GM12801 (cell line): ENCODE results near the gene DENND2A.

Experiments used
- TF ChIP-seq, protein P1 (sequence below): IDR thresholded peaks from one replicate; pipeline ENCODE4 v1.5.1; 2011; ENCODE audit warnings: control low read depth; ENCODE audit not compliant: insufficient read length; ENCODE audit errors: extremely low read depth

The DENND2A gene

DNA sequence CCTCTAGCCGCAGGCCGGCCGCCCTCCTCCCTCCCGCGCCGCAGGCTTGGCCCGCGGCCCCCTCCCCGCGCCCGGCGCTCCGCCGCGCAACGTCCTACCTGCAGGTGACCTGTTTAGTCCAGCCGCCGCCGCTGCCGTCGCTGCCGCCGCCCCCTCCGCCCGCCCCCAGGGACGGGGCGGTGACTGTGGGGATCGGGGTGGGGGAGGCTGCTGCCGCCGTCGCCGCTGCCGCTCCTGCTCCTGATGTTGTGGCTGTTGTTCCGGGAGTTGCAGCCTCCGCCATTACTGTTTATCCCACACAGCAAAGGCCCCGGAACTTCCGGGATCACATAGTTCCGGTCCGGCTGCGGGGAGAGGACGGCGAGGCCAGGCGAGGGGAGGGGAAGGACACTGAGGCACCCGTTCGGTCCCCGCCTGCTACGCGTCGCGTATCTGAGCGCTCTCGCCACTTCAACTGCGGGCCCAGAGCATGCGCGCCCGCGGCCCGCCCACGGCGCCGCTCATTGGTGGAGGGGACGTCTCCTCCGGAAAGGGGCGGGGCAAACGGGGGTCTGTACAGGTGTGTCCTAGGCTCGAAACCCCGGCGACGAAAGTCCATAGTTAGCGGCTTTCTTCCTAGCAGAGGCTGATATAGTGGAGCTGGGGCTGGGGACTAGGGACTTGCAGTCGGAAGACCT is 161.4 kb downstream of the DENND2A start, which contains the start of gene MKRN1:
MKRN1 (minus strand) TSS at position 444 of the 677 bp plus-strand sequence; CDS start at position 283, 161 bp downstream.
- TF ChIP-seq, protein P1, sequence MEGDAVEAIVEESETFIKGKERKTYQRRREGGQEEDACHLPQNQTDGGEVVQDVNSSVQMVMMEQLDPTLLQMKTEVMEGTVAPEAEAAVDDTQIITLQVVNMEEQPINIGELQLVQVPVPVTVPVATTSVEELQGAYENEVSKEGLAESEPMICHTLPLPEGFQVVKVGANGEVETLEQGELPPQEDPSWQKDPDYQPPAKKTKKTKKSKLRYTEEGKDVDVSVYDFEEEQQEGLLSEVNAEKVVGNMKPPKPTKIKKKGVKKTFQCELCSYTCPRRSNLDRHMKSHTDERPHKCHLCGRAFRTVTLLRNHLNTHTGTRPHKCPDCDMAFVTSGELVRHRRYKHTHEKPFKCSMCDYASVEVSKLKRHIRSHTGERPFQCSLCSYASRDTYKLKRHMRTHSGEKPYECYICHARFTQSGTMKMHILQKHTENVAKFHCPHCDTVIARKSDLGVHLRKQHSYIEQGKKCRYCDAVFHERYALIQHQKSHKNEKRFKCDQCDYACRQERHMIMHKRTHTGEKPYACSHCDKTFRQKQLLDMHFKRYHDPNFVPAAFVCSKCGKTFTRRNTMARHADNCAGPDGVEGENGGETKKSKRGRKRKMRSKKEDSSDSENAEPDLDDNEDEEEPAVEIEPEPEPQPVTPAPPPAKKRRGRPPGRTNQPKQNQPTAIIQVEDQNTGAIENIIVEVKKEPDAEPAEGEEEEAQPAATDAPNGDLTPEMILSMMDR, result no peak

DNA sequence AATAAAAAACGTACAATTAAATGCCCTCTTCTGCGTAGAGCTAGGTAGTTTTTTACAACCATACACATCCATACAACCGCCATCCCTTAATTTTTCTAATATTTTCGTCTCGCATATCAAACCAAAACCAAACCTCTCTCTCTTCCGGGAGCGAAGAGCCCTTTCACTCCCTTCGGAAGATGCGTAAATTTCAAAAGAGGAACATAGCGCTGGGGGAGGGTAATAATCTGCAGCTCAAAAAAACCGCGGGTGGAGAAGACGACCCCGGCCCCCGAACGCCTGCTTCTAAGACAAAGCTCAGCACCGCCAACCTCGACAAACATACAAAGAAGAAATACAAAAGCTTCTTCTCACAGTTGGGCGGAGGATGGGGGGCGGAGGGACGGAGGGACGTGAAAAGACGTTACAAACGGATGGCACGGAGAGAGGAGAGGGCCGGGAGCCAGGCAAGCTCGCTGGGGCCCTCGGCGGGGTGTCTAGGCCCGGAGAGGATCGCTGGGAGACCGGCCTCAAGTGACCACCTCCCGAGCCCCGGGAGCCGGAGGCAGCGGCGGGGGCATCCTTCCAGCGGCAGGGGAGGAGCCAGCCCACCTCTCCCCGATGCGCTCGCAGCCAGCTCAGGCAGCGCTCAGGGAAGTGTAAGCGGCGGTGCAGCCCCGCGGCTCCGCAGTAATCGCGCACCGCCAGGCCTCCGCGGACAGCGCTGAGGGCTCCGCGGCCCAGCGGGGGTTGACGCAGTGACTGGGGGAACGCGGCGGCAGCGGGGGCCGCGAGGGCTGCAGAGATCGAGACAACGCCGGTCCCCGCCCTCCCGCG is 162.2 kb downstream of the DENND2A start:
- TF ChIP-seq, protein P1, result no peak

DNA sequence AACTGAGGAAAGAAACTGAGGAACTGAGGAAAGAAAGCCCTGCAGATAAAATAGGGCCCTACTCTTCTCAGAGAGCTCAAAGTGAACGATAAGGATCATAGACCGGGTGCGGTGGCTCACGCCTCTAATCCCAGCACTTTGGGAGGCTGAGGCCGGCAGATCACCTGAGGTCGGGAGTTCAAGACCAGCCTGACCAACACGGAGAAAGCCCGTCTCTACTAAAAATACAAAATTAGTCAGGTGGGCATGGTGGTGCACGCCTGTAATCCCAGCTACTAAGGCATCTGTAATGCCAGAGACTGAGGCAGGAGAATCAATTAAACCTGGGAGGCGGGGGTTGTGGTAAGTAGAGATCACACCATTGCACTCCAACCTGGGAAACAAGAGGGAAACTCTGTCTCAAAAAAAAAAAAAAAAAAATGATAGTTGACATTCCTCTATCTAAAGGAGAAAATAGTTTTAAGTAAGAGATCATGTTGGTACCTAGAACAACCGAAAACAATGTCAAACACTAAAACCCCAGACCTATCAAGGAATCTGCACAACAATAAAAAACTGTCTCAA is 163.8 kb downstream of the DENND2A start:
- TF ChIP-seq, protein P1, result no peak

DNA sequence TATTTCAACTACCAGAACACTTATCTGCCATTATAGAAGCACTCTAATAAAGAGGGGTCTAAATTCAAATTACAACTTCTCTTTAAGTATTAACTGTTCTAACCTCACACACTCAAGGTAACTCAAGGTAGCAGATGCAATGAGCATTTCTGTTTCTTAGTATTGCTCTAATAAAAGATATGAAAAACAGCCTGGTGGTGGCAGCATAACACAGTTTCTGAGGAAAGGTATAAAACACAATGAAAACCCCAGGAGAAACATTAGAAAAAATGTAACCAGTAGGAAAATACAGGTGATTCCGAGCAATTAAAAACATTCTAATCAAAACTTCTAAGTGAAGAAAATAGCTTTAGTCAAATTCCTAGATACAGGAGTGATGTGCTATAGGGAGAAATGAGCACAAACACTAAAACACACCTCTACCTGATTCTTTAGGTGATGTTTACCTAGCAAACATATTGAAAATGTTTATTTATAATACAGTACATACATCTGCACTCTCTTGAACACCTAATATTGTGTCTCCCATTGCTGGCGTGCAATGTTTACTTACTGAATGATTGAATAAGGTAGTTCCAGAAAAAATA is 164.8 kb downstream of the DENND2A start:
- TF ChIP-seq, protein P1, result no peak
